ENCODE data around the gene KLRC2.
"Not testable (repeated sequence)": the region's sequence is repeated elsewhere in the genome, so short reads cannot be mapped to it uniquely, and the experiment has no call there.

Gene KLRC2

DNA sequence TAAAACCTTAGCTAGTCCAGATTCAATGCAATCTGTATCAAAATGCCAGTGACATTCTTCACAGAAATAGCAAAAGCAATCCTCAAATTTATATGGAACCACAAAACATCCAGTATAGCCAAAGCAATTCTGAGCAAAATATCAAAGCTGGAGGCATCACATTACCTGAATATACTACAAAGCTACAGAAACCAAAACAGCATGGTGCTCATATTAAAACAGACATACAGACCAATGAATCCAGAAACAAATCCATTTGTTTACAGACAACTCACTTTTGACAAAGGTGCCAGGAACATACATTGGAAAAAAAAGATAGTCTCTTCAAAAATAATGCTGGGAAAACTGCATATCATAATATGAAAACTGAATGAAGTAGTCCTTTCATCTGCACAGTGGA is 31.0 kb downstream of the KLRC2 start:
- no peak for DNase-seq

DNA sequence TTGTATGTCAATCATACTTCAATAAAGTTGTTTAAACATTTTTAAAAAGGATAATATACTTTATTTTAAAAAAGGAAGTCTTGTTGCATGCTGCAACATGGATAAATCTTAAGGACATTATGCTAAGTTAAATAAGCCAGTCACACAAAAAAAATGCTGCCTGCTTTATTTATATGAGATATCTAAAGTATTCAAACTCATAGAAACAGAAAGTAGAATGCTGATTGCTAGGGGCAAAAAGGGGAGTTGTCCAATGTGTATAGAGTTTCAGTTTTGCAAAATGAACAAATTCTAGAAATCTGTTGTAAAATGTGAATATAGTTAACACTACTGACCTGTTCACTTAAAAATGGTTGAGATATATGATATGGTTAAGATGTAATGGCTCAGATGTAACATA is 35.0 kb downstream of the KLRC2 start:
- no peak for DNase-seq

GRCh38 chr12:10398168-10398567 is 37.6 kb downstream of the KLRC2 start:
- DNase-seq: no peak

DNA sequence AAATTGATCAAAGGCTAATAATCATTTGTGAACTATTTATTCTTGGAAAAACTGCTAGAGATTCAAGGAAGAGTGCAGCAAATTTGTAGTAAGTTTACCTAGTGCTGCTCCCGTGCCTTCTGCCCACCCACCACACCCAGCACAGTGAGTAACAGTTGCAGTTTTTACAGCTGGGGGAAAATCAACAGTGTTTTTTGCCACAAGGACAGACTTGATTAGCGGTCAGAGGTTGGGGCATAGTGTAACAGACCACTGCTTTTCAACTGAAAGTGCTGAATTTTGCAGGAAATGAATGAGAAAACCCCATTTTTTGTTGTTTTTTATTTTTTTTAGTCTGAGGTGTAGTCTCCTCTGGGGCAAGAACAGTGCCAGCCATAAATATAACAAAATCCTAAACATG is 38.5 kb downstream of the KLRC2 start:
- no peak for DNase-seq

DNA sequence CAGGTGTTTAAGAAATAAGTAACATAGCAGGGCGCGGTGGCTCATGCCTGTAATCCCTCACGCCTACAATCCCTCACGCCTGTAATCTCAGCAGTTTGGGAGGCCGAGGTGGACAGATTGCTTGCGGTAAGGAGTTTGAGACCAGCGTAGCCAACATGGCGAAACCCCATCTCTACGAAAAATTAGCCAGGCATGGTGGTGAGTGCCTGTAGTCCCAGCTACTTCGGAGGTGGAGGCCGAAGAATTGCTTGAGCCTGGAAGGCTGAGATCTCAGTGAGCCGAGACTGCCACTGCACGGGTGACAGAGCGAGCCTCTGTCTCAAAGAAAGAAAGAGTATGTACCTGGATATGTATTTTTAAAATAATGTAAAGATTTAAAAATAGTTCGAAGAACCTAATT is 39.6 kb downstream of the KLRC2 start:
- not testable (repeated sequence) for DNase-seq

DNA sequence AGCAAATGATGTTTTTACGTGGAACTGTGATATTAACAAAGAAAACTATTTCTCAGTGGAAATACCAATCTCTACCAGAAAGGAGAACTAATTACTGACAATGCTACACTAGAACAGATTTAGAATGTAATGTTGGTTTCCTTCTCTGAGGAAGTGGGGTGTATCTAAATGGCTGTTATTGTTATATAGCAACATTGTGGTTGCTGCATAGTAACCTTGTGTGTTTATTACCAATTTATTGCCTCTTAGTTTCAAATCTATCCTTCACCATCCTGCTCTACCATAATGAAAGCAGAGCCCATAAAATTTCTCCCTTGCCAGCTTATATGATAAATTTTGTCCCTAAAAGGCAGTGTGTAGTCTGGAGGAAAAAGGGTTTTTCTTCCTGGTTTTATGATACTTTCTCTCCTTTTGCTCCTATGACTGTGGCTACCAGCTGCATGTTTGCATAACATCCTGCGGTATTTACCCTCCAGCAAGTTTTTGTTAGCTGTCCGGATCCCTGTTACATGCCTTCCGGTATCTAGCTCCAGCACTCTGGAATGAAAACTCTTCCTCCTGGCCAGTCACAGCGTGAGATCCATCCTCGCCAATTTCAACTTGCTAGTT is 40.3 kb downstream of the KLRC2 start:
- DNase-seq: no peak

- not testable (repeated sequence) for DNase-seq
These were observed 41.2 kb downstream of the KLRC2 start for GRCh38 chr12:10394531-10395152.

DNA sequence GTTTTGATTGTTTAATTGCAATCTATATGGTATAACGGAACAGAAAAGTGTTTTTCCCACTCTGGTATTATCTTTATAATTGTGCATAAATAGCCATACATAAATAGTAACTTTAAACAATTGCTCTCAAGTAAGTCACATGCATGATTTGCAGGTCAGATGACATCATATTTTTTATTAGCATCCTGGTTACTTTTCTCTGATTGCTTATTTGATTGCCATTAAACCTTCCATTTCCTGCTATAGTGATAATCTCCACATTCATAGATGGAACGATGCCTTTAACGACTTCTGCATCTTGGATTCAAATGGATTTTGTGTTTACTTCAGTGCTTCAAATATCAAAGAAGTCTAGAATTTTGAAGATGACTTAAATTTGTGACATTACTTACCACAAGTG is 42.5 kb downstream of the KLRC2 start:
- no peak for DNase-seq

DNA sequence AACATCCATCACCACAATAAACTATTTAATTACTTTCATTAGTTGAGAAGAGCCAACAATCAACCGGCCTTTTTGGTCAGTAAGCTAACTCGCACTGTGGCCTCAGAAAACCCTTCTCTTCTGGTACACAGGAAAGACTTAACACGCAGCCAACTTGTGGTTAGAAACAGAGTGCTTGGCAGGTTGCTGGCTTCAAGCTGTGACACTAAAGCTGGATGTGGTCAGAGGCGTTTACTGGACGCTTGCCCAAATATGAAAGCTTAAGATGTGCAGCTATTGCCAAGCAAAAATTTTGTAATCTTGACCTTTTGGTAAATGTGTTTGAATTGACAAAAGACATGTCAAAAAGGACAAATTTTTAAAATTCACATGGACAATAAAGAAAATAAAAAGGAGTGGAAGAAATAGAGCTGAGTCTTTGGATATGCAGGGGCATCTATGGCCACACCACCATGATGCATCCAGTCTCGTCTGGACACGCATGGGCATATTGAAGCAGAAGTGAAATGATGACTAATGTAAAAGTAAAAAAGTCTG is 43.3 kb downstream of the KLRC2 start:
- no peak for DNase-seq

GRCh38 chr12:10390991-10391390 is 44.8 kb downstream of the KLRC2 start:
- not testable (repeated sequence) for DNase-seq

DNA sequence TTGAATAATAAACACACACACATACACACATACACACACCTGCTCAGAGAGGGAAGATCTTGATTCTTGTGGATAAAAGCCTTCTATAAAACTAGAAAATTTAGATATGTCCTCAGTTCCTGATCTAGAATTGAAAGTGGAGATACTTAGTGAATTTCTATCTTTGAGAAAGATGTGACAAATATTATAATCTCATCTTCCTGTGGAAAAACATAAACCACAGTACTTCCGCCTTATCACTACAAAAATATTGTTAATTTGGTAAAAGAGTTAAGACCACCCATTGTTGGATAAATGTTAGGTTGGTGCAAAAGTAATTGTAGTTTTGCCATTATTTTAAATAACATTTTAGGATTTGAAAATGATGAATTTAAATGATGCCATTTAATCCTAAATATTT is 45.9 kb downstream of the KLRC2 start, which contains the start of gene KLRK1:
Gene KLRK1, minus strand, starts transcription at position 138 of the 400 bp plus-strand sequence. CDS start 1,231 bp downstream, outside the sequence.
- DNase-seq: no peak

DNA sequence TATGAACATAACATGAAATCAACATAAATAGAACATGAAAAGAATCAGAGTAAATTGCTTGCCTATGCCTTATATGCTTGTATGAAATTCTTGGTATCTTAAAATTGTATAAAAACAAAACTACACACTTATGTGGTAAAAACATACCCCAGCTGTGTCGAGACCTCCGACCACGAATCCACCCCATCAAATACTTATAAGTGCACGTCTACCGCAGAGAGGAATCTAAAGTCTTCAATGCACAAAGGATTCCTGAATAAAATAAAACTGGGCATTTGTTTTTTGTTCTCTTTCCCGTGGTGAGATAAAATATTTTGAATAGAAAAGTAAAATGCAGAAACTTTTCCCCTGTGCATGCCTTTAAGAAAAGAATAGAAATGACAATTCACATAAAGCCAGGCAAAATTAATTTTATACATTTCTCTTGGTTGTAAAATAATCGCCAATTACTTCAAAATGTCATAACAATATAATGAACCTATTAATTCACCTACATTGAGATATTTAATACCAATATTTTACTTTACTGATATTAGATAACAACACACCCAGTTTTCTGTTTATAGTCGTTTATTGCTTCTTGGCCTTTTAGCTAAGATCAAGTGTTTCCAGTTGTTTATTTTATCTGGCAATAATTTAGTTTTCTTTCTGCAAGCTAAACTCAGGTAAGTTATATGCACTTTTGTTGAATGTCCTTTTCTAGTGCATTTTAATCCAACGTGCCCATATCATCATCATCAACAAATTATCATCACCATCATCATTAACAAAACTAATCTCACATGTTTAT is 47.0 kb downstream of the KLRC2 start:
- no peak for DNase-seq

DNA sequence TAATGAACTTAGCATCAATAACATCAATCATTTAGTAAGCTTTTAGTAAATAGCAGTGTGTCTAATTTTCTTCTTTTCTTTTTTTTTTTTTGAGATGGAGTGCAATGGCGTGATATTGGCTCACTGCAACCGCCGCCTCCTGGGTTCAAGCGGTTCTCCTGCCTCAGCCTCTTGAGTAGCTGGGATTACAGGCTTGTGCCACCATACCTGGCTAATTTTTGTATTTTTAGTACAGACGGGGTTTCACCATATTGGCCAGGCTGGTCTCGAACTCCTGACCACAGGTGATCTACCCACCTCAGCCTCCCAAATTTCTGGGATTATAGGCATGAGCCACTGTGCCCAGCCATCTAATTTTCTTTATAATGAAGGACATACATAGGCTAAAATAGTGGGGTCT is 48.3 kb downstream of the KLRC2 start:
- DNase-seq: not testable (repeated sequence)

GRCh38 chr12:10386857-10387256 is 49.0 kb downstream of the KLRC2 start:
- no peak for DNase-seq

DNA sequence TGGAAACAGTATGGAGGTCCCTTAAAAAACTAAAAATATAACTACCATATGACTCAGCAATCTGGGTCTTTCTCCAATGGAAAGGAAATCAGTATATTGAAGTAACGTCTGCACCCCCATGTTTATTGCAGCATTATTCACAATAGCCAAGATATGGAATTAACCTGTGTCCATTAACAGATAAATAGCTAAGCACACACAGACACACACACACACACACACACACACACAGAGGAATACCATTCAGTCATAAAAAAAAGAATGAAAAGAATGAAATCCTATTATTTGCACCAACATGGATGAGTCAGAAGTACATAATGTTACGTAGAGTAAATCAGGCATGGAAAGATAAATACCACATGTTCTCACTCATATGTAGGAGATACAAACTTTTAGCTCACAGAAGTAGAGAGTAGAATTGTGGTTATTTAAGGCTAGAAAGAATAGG is 50.6 kb downstream of the KLRC2 start:
- no peak for DNase-seq

DNA sequence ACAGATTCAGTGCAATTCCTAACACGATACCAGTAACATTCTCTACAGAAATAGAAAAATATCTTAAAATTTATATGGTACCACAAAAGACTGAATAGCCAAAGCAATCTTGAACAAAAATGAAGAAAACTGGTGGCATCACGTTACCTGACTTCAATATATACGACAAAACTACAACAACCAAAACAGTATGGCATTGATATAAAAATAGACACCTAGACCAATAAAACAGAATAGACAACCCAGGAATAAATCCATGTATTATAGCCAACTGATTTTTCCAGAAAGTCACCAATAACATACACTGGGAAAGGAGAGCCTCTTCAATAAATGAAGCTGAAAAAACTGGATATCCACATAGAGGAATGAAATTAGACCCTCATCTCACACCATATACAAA is 51.6 kb downstream of the KLRC2 start:
- no peak for DNase-seq

DNA sequence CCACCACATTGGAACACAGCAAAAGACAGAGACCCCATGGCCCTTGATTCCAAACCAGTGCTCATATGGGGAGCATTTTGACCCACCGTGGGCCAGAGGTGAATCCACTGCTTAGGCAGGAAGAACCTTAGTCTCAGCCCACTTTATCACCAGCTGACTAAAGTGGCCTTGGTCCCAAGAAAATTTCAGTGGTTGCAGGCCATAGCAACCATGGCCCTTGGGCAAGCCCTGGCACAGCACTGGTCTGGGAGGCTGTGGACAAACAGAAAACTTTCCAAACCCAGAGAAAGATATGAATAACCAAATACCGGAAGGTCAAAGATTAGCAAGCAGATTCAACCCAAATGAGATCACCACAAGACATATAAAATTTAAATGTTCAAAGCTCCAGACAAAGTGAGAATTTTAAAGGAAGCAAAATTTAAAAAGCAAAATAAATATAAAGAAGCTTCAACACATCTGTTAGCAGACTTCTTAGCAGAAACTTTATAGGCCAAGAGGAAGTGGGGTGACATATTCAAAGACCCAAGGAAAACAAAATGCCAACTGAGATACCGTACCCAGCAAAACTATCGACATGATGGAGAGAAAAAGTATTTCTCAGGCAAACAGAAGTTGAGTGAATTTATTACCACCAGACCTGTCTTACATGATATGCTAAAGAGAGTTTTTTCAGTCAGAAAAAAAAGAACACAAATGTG is 53.7 kb downstream of the KLRC2 start:
- DNase-seq: no peak

Measured in cortex of kidney (tissue), 1 donor.